Thoracic aorta (tissue), 2 donors: ENCODE results near the gene POU6F2. TPM values are rescaled to one million over a fixed set of nuclear protein-coding genes. Genes with fewer than 3 reads are reported as not detected.

Experiments
- ATAC-seq: fragments of 150-250 bp; one replicate; pipeline ENCODE4 v1.8.0; 2017; ENCODE audit warnings: low read depth; ENCODE audit not compliant: insufficient number of reproducible peaks, low FRiP score
- DNase-seq: peaks from one replicate; pipeline ENCODE4 v3.0.0-alpha.2; 2020; ENCODE audit warnings: low spot score
- H3K27ac ChIP-seq, 2 donors: fragments of 200-600 bp; sonication (generic); 1 replicate in 1 of 2; 2 replicates in 1 of 2; pipeline ENCODE4 v1.5.1; 2016; ENCODE audit warnings: mild to moderate bottlenecking in 2 of 2, moderate library complexity in 2 of 2
- H3K27me3 ChIP-seq: fragments of 200-600 bp; sonication (generic); replicated peaks from 2 replicates; pipeline ENCODE4 v1.6.0; 2016; ENCODE audit warnings: mild to moderate bottlenecking; ENCODE audit not compliant: insufficient read depth
- H3K36me3 ChIP-seq: fragments of 200-600 bp; sonication (generic); one replicate; pipeline ENCODE4 v1.5.1; 2016
- H3K4me1 ChIP-seq, 2 donors: fragments of 200-600 bp; sonication (generic); 1 replicate in 1 of 2; 2 replicates in 1 of 2; pipeline versions ENCODE4 v1.5.1 to v1.6.0; 2016; ENCODE audit warnings: low read depth in 2 of 2, mild to moderate bottlenecking in 1 of 2; ENCODE audit not compliant: control insufficient read depth in 1 of 2
- H3K4me3 ChIP-seq: fragments of 200-600 bp; sonication (generic); 2 replicates; pipeline ENCODE4 v1.5.1; 2016; ENCODE audit warnings: mild to moderate bottlenecking
- H3K9me3 ChIP-seq: fragments of 200-600 bp; sonication (generic); 2 replicates; pipeline ENCODE4 v1.5.1; 2016
- CTCF ChIP-seq: fragments of 200-600 bp; sonication (generic); IDR thresholded peaks from one replicate; pipeline ENCODE4 v1.5.1; 2019; ENCODE audit warnings: antibody characterized with exemption
- total RNA-seq, 2 donors: library from RNA; depleted of rRNA; stranded (reverse); fragments of >200 nt; gene quantifications; one replicate each; pipeline versions ENCODE4 v1.1.0 to v1.2.3, GENCODE V29; 2016

The POU6F2 gene
- total RNA-seq, 2 donors from 2014 or later = not detected

GRCh38 chr7:39071116-39071515 is 93.4 kb downstream of the POU6F2 start:
- H3K36me3 ChIP-seq = no peaks in the 10 kb centered on the region
- no peak for TF ChIP-seq CTCF
- no peak overlapping the region for H3K4me3 ChIP-seq
- no peak overlapping the region for H3K27ac ChIP-seq
- H3K4me1 ChIP-seq = no peaks in the 10 kb centered on the region
- ATAC-seq (no peak), DNase-seq (no peak)
- no peaks in the 10 kb centered on the region for H3K9me3 ChIP-seq
- H3K27me3 ChIP-seq = no peaks in the 10 kb centered on the region

- peak overlapping the region; percentile 55 for H3K4me3 ChIP-seq
- H3K27me3 ChIP-seq = no peaks in the 10 kb centered on the region
- H3K36me3 ChIP-seq = no peaks in the 10 kb centered on the region
- no peaks in the 10 kb centered on the region for H3K9me3 ChIP-seq
- ATAC-seq = no peak
- TF ChIP-seq CTCF = no peak
- H3K4me1 ChIP-seq = no peaks in the 10 kb centered on the region
- H3K27ac ChIP-seq = no peak overlapping the region
- no peak for DNase-seq
Measured at GRCh38 chr7:39073432-39073831, 95.7 kb downstream of the POU6F2 start.

GRCh38 chr7:39075210-39075609 is 97.5 kb downstream of the POU6F2 start:
- Histone ChIP-seq H3K4me1 (no peaks in the 10 kb centered on the region), H3K27me3 (no peaks in the 10 kb centered on the region), H3K9me3 (no peaks in the 10 kb centered on the region), H3K36me3 (no peaks in the 10 kb centered on the region), H3K27ac (no peak overlapping the region), H3K4me3 (no peak overlapping the region)
- DNase-seq = no peak
- ATAC-seq = no peak
- TF ChIP-seq CTCF = no peak

GRCh38 chr7:39083781-39084180 is 106.1 kb downstream of the POU6F2 start:
- ATAC-seq (no peak), DNase-seq (no peak)
- no peaks in the 10 kb centered on the region for H3K4me1 ChIP-seq
- no peak for TF ChIP-seq CTCF
- H3K36me3 ChIP-seq = no peaks in the 10 kb centered on the region
- no peaks in the 10 kb centered on the region for H3K27me3 ChIP-seq
- H3K27ac ChIP-seq = no peak overlapping the region
- no peaks in the 10 kb centered on the region for H3K9me3 ChIP-seq
- no peak overlapping the region for H3K4me3 ChIP-seq

GRCh38 chr7:39084349-39084748 is 106.6 kb downstream of the POU6F2 start:
- H3K9me3 ChIP-seq = no peaks in the 10 kb centered on the region
- no peak overlapping the region for H3K4me3 ChIP-seq
- no peaks in the 10 kb centered on the region for H3K4me1 ChIP-seq
- H3K36me3 ChIP-seq = no peaks in the 10 kb centered on the region
- no peak for ATAC-seq
- TF ChIP-seq CTCF = no peak
- no peaks in the 10 kb centered on the region for H3K27me3 ChIP-seq
- H3K27ac ChIP-seq = no peak overlapping the region
- no peak for DNase-seq
